ACHN (cell line): ENCODE measurements around the gene SPTLC1.
"Not testable (repeated sequence)": the region's sequence is repeated elsewhere in the genome, so short reads cannot be mapped to it uniquely, and the experiment has no call there.

ENCODE experiments used
- DNase-seq: peaks from one replicate; pipeline ENCODE4 v3.0.0-alpha.2; 2015
- in situ Hi-C: cut with HindIII; loops from 2 replicates; pipeline ENCODE4 v1.10.0; 2017; ENCODE audit warnings: low sequenced_read_pairs, low pct_ligation_motif_present, low pct_unique_long_range_greater_than_20kb

The SPTLC1 gene

GRCh38 chr9:92004045-92004392 lies 111.2 kb downstream of the SPTLC1 start:
- in situ Hi-C loops: no loop called here
- no peak for DNase-seq

- DNase-seq: no peak
- in situ Hi-C loops: no loop called here
Observed at GRCh38 chr9:92003308-92004044, 111.7 kb downstream of the SPTLC1 start.

- in situ Hi-C loops, DNase-seq: not testable (repeated sequence)
Observed at GRCh38 chr9:92001948-92002347, 113.3 kb downstream of the SPTLC1 start.

- in situ Hi-C loops: no loop called here
- no peak for DNase-seq
Observed at GRCh38 chr9:92001244-92001643, 114.0 kb downstream of the SPTLC1 start.

GRCh38 chr9:91995000-91995655 lies 120.1 kb downstream of the SPTLC1 start:
- in situ Hi-C loops: no loop called here
- no peak for DNase-seq

- DNase-seq: no peak
- in situ Hi-C loops: no loop called here
Observed at GRCh38 chr9:91994422-91994821, 120.8 kb downstream of the SPTLC1 start.

- DNase-seq: no peak
- in situ Hi-C loops: no loop called here
Observed at GRCh38 chr9:91992461-91993041, 122.7 kb downstream of the SPTLC1 start.

GRCh38 chr9:91991721-91992341 lies 123.4 kb downstream of the SPTLC1 start:
- in situ Hi-C loops: no loop called here
- DNase-seq: no peak

- DNase-seq: no peak
- in situ Hi-C loops: no loop called here
Observed at GRCh38 chr9:91986248-91986647, 129.0 kb downstream of the SPTLC1 start.

GRCh38 chr9:91985692-91986091 lies 129.5 kb downstream of the SPTLC1 start:
- DNase-seq: no peak

More at GRCh38 chr9:91985692-91986091, 129.5 kb downstream of the SPTLC1 start:
- in situ Hi-C loops: no loop called here
